Epithelial cell of proximal tubule (primary cell): ENCODE results near the gene FGF22. TPM values are rescaled to one million over a fixed set of nuclear protein-coding genes. Genes with fewer than 3 reads are reported as not detected.

Experiments used
- DNase-seq: peaks from one replicate; pipeline ENCODE4 v3.0.0-alpha.2; 2011; ENCODE audit warnings: low read depth
- H3K4me3 ChIP-seq: 2 replicates; pipeline ENCODE4 v1.5.1; 2011; ENCODE audit warnings: low read depth, mild to moderate bottlenecking, low read length
- CTCF ChIP-seq: conservative IDR thresholded peaks from 2 replicates; pipeline ENCODE4 v1.5.1; 2012; ENCODE audit warnings: low read depth, mild to moderate bottlenecking, low read length
- total RNA-seq: library from RNA; depleted of rRNA; stranded (reverse); fragments of >200 nt; gene quantifications from 2 replicates; pipeline ENCODE4 v1.2.3, GENCODE V29; 2015

Gene FGF22
- total RNA-seq, 1 donor from 2014 or later = not detected

DNA sequence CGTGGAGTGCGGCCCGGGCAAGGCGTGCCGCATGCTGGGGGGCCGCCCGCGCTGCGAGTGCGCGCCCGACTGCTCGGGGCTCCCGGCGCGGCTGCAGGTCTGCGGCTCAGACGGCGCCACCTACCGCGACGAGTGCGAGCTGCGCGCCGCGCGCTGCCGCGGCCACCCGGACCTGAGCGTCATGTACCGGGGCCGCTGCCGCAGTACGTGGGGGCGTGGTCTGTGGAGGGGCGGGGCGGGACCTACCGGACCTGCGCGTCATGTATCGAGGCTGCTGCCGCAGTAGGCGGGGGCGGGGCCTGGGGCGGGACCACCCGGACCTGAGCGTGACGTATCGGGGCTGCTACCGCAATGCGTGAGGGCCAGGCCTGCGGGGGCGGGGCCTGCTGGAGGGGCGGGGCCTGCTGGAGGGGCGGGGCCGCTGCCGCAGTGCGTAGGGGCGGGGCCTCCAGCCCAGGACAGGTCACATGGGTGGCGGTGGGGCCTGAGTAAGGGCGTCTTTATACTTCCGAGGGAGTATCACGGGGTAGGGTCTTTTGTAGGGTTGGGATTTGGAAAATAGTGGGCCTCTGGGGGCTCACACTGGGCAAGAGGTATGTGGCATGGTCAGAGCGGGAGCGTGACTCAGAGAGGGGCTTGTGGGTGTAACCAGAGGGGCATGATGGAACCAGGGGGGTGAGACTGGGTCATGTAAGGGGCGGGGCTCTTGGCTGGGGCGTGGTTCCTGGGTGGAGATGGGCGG lies 40.8 kb downstream of the FGF22 start:
- H3K4me3 ChIP-seq = peak overlapping the region; percentile 67
- peak; percentile 32 for TF ChIP-seq CTCF
- DNase-seq = peak; percentile 74

DNA sequence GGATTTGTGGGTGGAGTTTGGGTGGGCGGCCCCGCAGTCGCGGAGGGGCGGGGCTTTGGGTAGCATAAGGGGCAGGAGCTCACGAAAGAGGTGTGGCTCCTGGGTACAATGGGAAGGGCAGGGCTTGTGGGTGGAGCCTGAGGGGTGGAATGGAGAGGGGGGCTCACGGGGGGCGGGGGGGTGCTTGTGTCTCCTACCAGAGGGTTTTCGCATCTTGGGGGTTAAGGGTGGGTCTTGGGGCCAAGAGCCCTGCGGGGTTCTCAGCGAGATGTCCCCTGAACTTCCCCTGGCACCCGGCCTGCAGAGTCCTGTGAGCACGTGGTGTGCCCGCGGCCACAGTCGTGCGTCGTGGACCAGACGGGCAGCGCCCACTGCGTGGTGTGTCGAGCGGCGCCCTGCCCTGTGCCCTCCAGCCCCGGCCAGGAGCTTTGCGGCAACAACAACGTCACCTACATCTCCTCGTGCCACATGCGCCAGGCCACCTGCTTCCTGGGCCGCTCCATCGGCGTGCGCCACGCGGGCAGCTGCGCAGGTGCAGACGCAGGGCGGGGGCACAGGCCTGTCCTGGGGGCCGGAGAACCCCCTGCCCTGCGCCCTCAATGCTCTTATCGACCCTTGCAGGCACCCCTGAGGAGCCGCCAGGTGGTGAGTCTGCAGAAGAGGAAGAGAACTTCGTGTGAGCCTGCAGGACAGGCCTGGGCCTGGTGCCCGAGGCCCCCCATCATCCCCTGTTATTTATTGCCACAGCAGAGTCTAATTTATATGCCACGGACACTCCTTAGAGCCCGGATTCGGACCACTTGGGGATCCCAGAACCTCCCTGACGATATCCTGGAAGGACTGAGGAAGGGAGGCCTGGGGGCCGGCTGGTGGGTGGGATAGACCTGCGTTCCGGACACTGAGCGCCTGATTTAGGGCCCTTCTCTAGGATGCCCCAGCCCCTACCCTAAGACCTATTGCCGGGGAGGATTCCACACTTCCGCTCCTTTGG lies 41.6 kb downstream of the FGF22 start:
- no peak for DNase-seq
- TF ChIP-seq CTCF = no peak
- peak overlapping the region; percentile 67 for H3K4me3 ChIP-seq

- no peak overlapping the region for H3K4me3 ChIP-seq
- TF ChIP-seq CTCF = no peak
- DNase-seq = no peak
Observed at GRCh38 chr19:682678-683320, 43.1 kb downstream of the FGF22 start.

GRCh38 chr19:685454-685931 lies 45.8 kb downstream of the FGF22 start:
- no peak for DNase-seq
- no peak for TF ChIP-seq CTCF
- H3K4me3 ChIP-seq = no peak overlapping the region

GRCh38 chr19:686589-687297 lies 47.1 kb downstream of the FGF22 start:
- no peak for TF ChIP-seq CTCF

DNA sequence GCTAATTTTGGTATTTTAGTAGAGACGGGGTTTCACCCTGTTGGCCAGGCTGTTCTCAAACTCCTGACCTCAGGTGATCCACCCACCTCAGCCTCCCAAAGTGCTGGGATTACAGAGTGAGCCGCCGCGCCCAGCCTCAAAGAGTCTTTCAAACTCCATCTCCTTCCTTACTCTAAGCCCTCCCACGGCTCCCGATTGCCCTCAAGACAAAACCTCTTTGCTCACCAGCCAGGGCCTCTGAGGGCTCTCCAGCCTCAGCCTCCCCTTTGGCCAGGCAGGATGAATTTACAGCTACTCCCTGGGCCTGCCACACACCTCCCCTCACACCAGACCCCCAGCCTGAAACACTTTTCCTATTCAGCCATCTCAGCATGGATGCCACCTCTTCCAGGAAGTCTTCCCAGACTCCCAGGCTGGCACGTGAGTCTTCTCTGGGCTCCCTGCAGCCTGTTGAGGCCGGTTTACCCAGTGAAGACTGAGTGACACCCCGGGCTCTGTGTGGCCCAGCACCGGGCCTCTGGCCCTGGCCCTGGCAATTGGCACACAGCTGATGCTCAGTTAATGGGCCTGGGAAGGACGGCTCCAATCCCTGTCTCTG lies 48.0 kb downstream of the FGF22 start:
- DNase-seq = no peak
- H3K4me3 ChIP-seq = no peak overlapping the region
- TF ChIP-seq CTCF = no peak

More at GRCh38 chr19:686589-687297, 47.1 kb downstream of the FGF22 start:
- H3K4me3 ChIP-seq = no peak overlapping the region
- DNase-seq = no peak
